Measurements from ENCODE around the gene SNAPIN.

SNAPIN gene

GRCh38 chr1:153658400-153659174 is at the start of gene SNAPIN:
Gene SNAPIN (plus strand): TSS chr1:153658703. CDS start chr1:153658744, 41 bp downstream.
- peak; percentile 46 to 95 (median 88) for DNase-seq

GRCh38 chr1:153608742-153609584 is 49.5 kb upstream of the SNAPIN start:
- DNase-seq: peak in 45 of 56 donors; percentile 10 to 95 (median 54)

GRCh38 chr1:153609585-153609907 is 49.0 kb upstream of the SNAPIN start:
- no peak for DNase-seq

- no peak for DNase-seq
These were observed 48.2 kb upstream of the SNAPIN start for GRCh38 chr1:153610334-153610733.

GRCh38 chr1:153610811-153611301 is 47.6 kb upstream of the SNAPIN start:
- DNase-seq: no peak

GRCh38 chr1:153611356-153611755 is 47.1 kb upstream of the SNAPIN start:
- no peak for DNase-seq

- peak in 2 of 56 donors; percentile 19 to 25 for DNase-seq
These were observed 46.3 kb upstream of the SNAPIN start for GRCh38 chr1:153612111-153612754.

- DNase-seq: peak in 23 of 56 donors; percentile 11 to 65 (median 26)
These were observed 45.7 kb upstream of the SNAPIN start, which contains the start of gene S100A16 for GRCh38 chr1:153612755-153613331. Gene S100A16 (minus strand): TSS chr1:153613137. CDS start chr1:153608151, 4,986 bp downstream.

- DNase-seq: no peak
These were observed 45.1 kb upstream of the SNAPIN start for GRCh38 chr1:153613406-153613805.

- DNase-seq: no peak
These were observed 44.2 kb upstream of the SNAPIN start for GRCh38 chr1:153614189-153614900.

- DNase-seq: no peak
These were observed 43.6 kb upstream of the SNAPIN start for GRCh38 chr1:153614906-153615305.

- DNase-seq: no peak
These were observed 43.1 kb upstream of the SNAPIN start for GRCh38 chr1:153615406-153615805.

GRCh38 chr1:153616144-153616916 is 42.2 kb upstream of the SNAPIN start, which contains the start of gene S100A14:
Gene S100A14 (minus strand): TSS chr1:153616325. CDS start chr1:153615858, 467 bp downstream.
- no peak for DNase-seq

GRCh38 chr1:153616917-153617311 is 41.6 kb upstream of the SNAPIN start:
- peak in 4 of 56 donors; percentile 19 to 34 (median 28) for DNase-seq

GRCh38 chr1:153617663-153618062 is 40.8 kb upstream of the SNAPIN start:
- DNase-seq: peak in 21 of 56 donors; percentile 9 to 72 (median 27)

GRCh38 chr1:153619171-153619570 is 39.3 kb upstream of the SNAPIN start:
- DNase-seq: no peak

- DNase-seq: peak in 1 of 56 donors; percentile 10
These were observed 35.4 kb upstream of the SNAPIN start for GRCh38 chr1:153623101-153623500.

GRCh38 chr1:153624965-153625611 is 33.4 kb upstream of the SNAPIN start:
- DNase-seq: no peak

GRCh38 chr1:153626477-153626903 is 32.0 kb upstream of the SNAPIN start:
- no peak for DNase-seq

Data from nucleus accumbens (tissue), 56 donors.